Mesenchymal stem cell (in vitro differentiated cells and primary cell): ENCODE data around the gene ZNF333.

Experiments
- DNase-seq: peaks from one replicate; pipeline ENCODE4 v3.0.0-alpha.2; 2013
- H2AFZ ChIP-seq: one replicate; pipeline ENCODE4 v1.6.1; 2013; ENCODE audit warnings: low read depth, mild to moderate bottlenecking, control low read depth, inconsistent platforms, low read length, moderate library complexity
- H2AK5ac ChIP-seq: 2 replicates; pipeline ENCODE4 v1.6.1; 2013; ENCODE audit warnings: low read length, moderate library complexity, mild to moderate bottlenecking, inconsistent platforms; ENCODE audit not compliant: severe bottlenecking
- H2BK120ac ChIP-seq: one replicate; pipeline ENCODE4 v1.6.1; 2013; ENCODE audit warnings: low read depth, mild to moderate bottlenecking, inconsistent platforms, low read length, moderate library complexity
- H2BK12ac ChIP-seq, 2 experiments: one replicate each; pipeline ENCODE4 v1.6.1; 2013; ENCODE audit warnings: inconsistent platforms in 2 of 2, low read length in 2 of 2, mild to moderate bottlenecking in 2 of 2, moderate library complexity in 2 of 2, control low read depth in 1 of 2
- H2BK15ac ChIP-seq: one replicate; pipeline ENCODE4 v1.6.1; 2013; ENCODE audit warnings: mild to moderate bottlenecking, low read depth, inconsistent platforms; ENCODE audit not compliant: poor library complexity, severe bottlenecking
- H2BK5ac ChIP-seq: 2 replicates; pipeline ENCODE4 v1.6.1; 2013; ENCODE audit warnings: low read depth, mild to moderate bottlenecking, low read length, control low read depth, inconsistent platforms; ENCODE audit not compliant: poor library complexity, severe bottlenecking
- H3K14ac ChIP-seq, 2 experiments: one replicate each; pipeline ENCODE4 v1.6.1; 2013; ENCODE audit warnings: inconsistent platforms in 2 of 2, low read length in 2 of 2, control low read depth in 1 of 2, mild to moderate bottlenecking in 1 of 2, moderate library complexity in 1 of 2
- H3K18ac ChIP-seq, 2 experiments: one replicate each; pipeline ENCODE4 v1.6.1; 2013; ENCODE audit warnings: inconsistent platforms in 2 of 2, low read length in 2 of 2, control low read depth in 1 of 2, low read depth in 1 of 2, mild to moderate bottlenecking in 1 of 2
- H3K23ac ChIP-seq, 2 experiments: one replicate each; pipeline ENCODE4 v1.6.1; 2013; ENCODE audit warnings: inconsistent platforms in 2 of 2, low read length in 2 of 2, mild to moderate bottlenecking in 2 of 2, moderate library complexity in 2 of 2, control low read depth in 1 of 2
- H3K27ac ChIP-seq: 2 replicates; pipeline ENCODE4 v1.5.1; 2013; ENCODE audit warnings: mild to moderate bottlenecking, moderate library complexity, low read length, control low read depth, inconsistent platforms; ENCODE audit not compliant: poor library complexity, severe bottlenecking
- H3K27me3 ChIP-seq, 2 experiments: 2 replicates each; pipeline versions ENCODE4 v1.6.1 to v1.7.0; 2013; ENCODE audit warnings: low read length in 2 of 2, mild to moderate bottlenecking in 2 of 2, moderate library complexity in 2 of 2, control low read depth in 1 of 2, inconsistent platforms in 1 of 2; ENCODE audit not compliant: control insufficient read depth in 1 of 2, insufficient read depth in 1 of 2
- H3K36me3 ChIP-seq, 2 experiments: 2 replicates each; pipeline versions ENCODE4 v1.6.1 to v1.7.0; 2013; ENCODE audit warnings: low read length in 2 of 2, control low read depth in 1 of 2, inconsistent platforms in 1 of 2, low read depth in 1 of 2, mild to moderate bottlenecking in 1 of 2; ENCODE audit not compliant: insufficient read depth in 2 of 2, control insufficient read depth in 1 of 2
- H3K4ac ChIP-seq, 2 experiments: one replicate each; pipeline ENCODE4 v1.6.1; 2013; ENCODE audit warnings: inconsistent platforms in 2 of 2, low read length in 2 of 2, mild to moderate bottlenecking in 2 of 2, moderate library complexity in 2 of 2, control low read depth in 1 of 2, low read depth in 1 of 2
- H3K4me1 ChIP-seq: 2 replicates; pipeline ENCODE4 v1.6.1; 2013; ENCODE audit warnings: low read depth, low read length, control low read depth; ENCODE audit not compliant: control insufficient read depth, insufficient read depth
- H3K4me2 ChIP-seq: 2 replicates; pipeline ENCODE4 v1.6.1; 2013; ENCODE audit warnings: low read length, mild to moderate bottlenecking, inconsistent platforms; ENCODE audit not compliant: poor library complexity, severe bottlenecking
- H3K4me3 ChIP-seq, 2 experiments: 2 replicates each; pipeline versions ENCODE4 v1.5.1 to v1.7.0; 2013; ENCODE audit warnings: low read length in 2 of 2, mild to moderate bottlenecking in 2 of 2, control low read depth in 1 of 2, low read depth in 1 of 2; ENCODE audit not compliant: insufficient read depth in 1 of 2
- H3K79me1 ChIP-seq: replicated peaks from 2 replicates; pipeline ENCODE4 v1.6.1; 2013; ENCODE audit warnings: mild to moderate bottlenecking, control low read depth, low read length, inconsistent platforms; ENCODE audit not compliant: poor library complexity, severe bottlenecking
- H3K9ac ChIP-seq: 2 replicates; pipeline ENCODE4 v1.7.0; 2013; ENCODE audit warnings: mild to moderate bottlenecking, low read length, moderate library complexity
- H3K9me3 ChIP-seq: 2 replicates; pipeline ENCODE4 v1.7.0; 2013; ENCODE audit warnings: mild to moderate bottlenecking, low read length; ENCODE audit not compliant: control insufficient read depth
- H4K8ac ChIP-seq: one replicate; pipeline ENCODE4 v1.6.1; 2013; ENCODE audit warnings: inconsistent platforms, mild to moderate bottlenecking, low read length, moderate library complexity
- H4K91ac ChIP-seq: one replicate; pipeline ENCODE4 v1.6.1; 2013; ENCODE audit warnings: mild to moderate bottlenecking, low read length, inconsistent platforms
- WGBS: methylation state at CpG from one replicate; pipeline ENCODE4 v1.1.7; 2013; ENCODE audit warnings: mixed read lengths; 5-methylcytosine and 5-hydroxymethylcytosine counted together

The ZNF333 gene

GRCh38 chr19:14733574-14733973 is 43.7 kb downstream of the ZNF333 start:
- Histone ChIP-seq H3K18ac (no peak overlapping the region), H2BK120ac (no peak overlapping the region), H3K14ac (no peak overlapping the region), H4K91ac (no peak overlapping the region), H3K4me2 (no peak overlapping the region), H3K27ac (no peak overlapping the region), H2AFZ (no peak overlapping the region), H3K9ac (no peak overlapping the region), H3K23ac (no peak overlapping the region), H2AK5ac (no peak overlapping the region), H3K79me1 (no peaks in the 10 kb centered on the region), H4K8ac (no peak overlapping the region), H3K4me3 (no peak overlapping the region), H3K9me3 (peaks cover 33% of the 10 kb centered on the region), H3K4ac (no peak overlapping the region), H3K36me3 (no peaks in the 10 kb centered on the region), H2BK12ac (no peak overlapping the region), H3K27me3 (no peaks in the 10 kb centered on the region), H2BK15ac (no peak overlapping the region), H3K4me1 (no peaks in the 10 kb centered on the region), H2BK5ac (no peak overlapping the region)
- DNase-seq = no peak
- WGBS = 100% methylated on average over 1 of the region's 1 CpG

GRCh38 chr19:14735915-14736314 is 46.1 kb downstream of the ZNF333 start:
- Histone ChIP-seq H3K18ac (no peak overlapping the region), H3K79me1 (no peaks in the 10 kb centered on the region), H2BK5ac (no peak overlapping the region), H4K8ac (no peak overlapping the region), H3K27me3 (no peaks in the 10 kb centered on the region), H3K4me3 (no peak overlapping the region), H2BK15ac (no peak overlapping the region), H3K9me3 (peaks cover 26% of the 10 kb centered on the region), H3K36me3 (no peaks in the 10 kb centered on the region), H3K27ac (no peak overlapping the region), H3K4me2 (no peak overlapping the region), H4K91ac (no peak overlapping the region), H3K4me1 (no peaks in the 10 kb centered on the region), H3K4ac (no peak overlapping the region), H3K14ac (no peak overlapping the region), H2AFZ (no peak overlapping the region), H2AK5ac (no peak overlapping the region), H3K23ac (no peak overlapping the region), H2BK12ac (no peak overlapping the region), H3K9ac (no peak overlapping the region), H2BK120ac (no peak overlapping the region)
- WGBS = 66% methylated on average over 4 of the region's 5 CpGs
- no peak for DNase-seq

- no peak overlapping the region for H3K9ac ChIP-seq
- H3K27ac ChIP-seq = no peak overlapping the region
- H3K9me3 ChIP-seq = no peaks in the 10 kb centered on the region
- H2BK15ac ChIP-seq = no peak overlapping the region
- no peak overlapping the region for H4K91ac ChIP-seq
- H3K4me2 ChIP-seq = no peak overlapping the region
- no peak overlapping the region for H4K8ac ChIP-seq
- H3K4me3 ChIP-seq = no peak overlapping the region
- H2BK12ac ChIP-seq = no peak overlapping the region
- H2AFZ ChIP-seq = no peak overlapping the region
- no peaks in the 10 kb centered on the region for H3K4me1 ChIP-seq
- no peak overlapping the region for H3K23ac ChIP-seq
- H2BK5ac ChIP-seq = no peak overlapping the region
- H3K79me1 ChIP-seq = no peaks in the 10 kb centered on the region
- H3K14ac ChIP-seq = no peak overlapping the region
- H3K36me3 ChIP-seq = peaks cover 0 to 3% of the 10 kb centered on the region in 2 experiments
- H2BK120ac ChIP-seq = no peak overlapping the region
- H3K4ac ChIP-seq = no peak overlapping the region
- no peak overlapping the region for H3K18ac ChIP-seq
- H3K27me3 ChIP-seq = no peaks in the 10 kb centered on the region
- WGBS = 79% methylated on average over 2 of the region's 4 CpGs
- no peak for DNase-seq
- no peak overlapping the region for H2AK5ac ChIP-seq
Observed at GRCh38 chr19:14746886-14747285, 57.0 kb downstream of the ZNF333 start.

GRCh38 chr19:14748601-14749000 is 58.8 kb downstream of the ZNF333 start:
- Histone ChIP-seq H2AK5ac (no peak overlapping the region), H4K8ac (no peak overlapping the region), H3K9ac (no peak overlapping the region), H3K4ac (no peak overlapping the region), H4K91ac (no peak overlapping the region), H2BK12ac (no peak overlapping the region), H3K27me3 (no peaks in the 10 kb centered on the region), H3K9me3 (no peaks in the 10 kb centered on the region), H2AFZ (no peak overlapping the region), H3K36me3 (peaks cover 0 to 3% of the 10 kb centered on the region in 2 experiments), H3K14ac (no peak overlapping the region), H2BK5ac (no peak overlapping the region), H2BK15ac (no peak overlapping the region), H3K23ac (no peak overlapping the region), H3K18ac (no peak overlapping the region), H3K4me3 (no peak overlapping the region), H2BK120ac (no peak overlapping the region), H3K27ac (no peak overlapping the region), H3K4me2 (no peak overlapping the region), H3K4me1 (no peaks in the 10 kb centered on the region), H3K79me1 (no peaks in the 10 kb centered on the region)
- DNase-seq = no peak
- WGBS = 72% methylated on average over 5 of the region's 6 CpGs
